ENCODE measurements around the gene DENND5B.

Gene DENND5B

GRCh38 chr12:31339831-31340622, 250.9 kb downstream of the DENND5B start:
- Mint-ChIP-seq H3K27ac (no peak overlapping the region), H3K36me3 (ENCODE audit: low read depth) (no peaks in the 10 kb centered on the region), H3K4me3 (no peak overlapping the region), H3K4me1 (ENCODE audit: low read depth) (no peaks in the 10 kb centered on the region), H3K27me3 (ENCODE audit: low read depth) (no peaks in the 10 kb centered on the region), H3K9me3 (no peaks in the 10 kb centered on the region)
- DNase-seq (ENCODE audit: low spot score): no peak

GRCh38 chr12:31337952-31338351, 253.0 kb downstream of the DENND5B start:
- H3K27me3 Mint-ChIP-seq (ENCODE audit: low read depth): no peaks in the 10 kb centered on the region
- DNase-seq (ENCODE audit: low spot score): no peak
- H3K4me1 Mint-ChIP-seq (ENCODE audit: low read depth): peaks cover 2% of the 10 kb centered on the region
- no peaks in the 10 kb centered on the region for H3K9me3 Mint-ChIP-seq
- no peak overlapping the region for H3K27ac Mint-ChIP-seq
- H3K4me3 Mint-ChIP-seq: no peak overlapping the region
- H3K36me3 Mint-ChIP-seq (ENCODE audit: low read depth): no peaks in the 10 kb centered on the region
